ENCODE measurements around the gene SLFN13. TPM values are rescaled to one million over a fixed set of nuclear protein-coding genes. Genes with fewer than 3 reads are reported as not detected.

The SLFN13 gene
- total and polyA plus RNA-seq, 4 donors, result 0.53 to 14.2 (median 2.2) TPM

DNA sequence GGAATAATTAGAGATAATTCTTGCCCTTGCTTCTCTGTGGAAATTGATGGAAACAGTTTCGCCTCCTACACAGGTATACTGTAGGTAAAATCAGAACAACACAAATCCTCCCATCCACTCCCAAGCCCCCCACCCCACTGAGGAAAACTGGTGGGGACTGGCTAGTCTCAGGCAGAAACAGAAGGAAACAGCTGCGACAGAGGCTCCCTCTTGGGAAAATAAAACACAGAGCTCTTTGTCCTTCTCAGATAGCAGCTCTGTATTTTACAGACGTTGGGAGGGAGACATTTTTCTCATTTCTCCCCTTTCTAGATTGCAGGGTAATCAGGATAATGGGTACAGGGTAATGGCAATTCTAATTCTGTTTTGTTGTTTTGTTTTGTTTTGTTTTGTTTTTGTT is 1.1 kb downstream of the SLFN13 start:
- no peak for TF ChIP-seq FOXA1 (IDR thresholded peaks at IDR 0.05)
- TF ChIP-seq RAD21 (IDR thresholded peaks at IDR 0.05), result no peak
- no peak for TF ChIP-seq RXRA (IDR thresholded peaks at IDR 0.05)
- TF ChIP-seq, protein P1, sequence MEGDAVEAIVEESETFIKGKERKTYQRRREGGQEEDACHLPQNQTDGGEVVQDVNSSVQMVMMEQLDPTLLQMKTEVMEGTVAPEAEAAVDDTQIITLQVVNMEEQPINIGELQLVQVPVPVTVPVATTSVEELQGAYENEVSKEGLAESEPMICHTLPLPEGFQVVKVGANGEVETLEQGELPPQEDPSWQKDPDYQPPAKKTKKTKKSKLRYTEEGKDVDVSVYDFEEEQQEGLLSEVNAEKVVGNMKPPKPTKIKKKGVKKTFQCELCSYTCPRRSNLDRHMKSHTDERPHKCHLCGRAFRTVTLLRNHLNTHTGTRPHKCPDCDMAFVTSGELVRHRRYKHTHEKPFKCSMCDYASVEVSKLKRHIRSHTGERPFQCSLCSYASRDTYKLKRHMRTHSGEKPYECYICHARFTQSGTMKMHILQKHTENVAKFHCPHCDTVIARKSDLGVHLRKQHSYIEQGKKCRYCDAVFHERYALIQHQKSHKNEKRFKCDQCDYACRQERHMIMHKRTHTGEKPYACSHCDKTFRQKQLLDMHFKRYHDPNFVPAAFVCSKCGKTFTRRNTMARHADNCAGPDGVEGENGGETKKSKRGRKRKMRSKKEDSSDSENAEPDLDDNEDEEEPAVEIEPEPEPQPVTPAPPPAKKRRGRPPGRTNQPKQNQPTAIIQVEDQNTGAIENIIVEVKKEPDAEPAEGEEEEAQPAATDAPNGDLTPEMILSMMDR (IDR thresholded peaks at IDR 0.05; ENCODE audit: low read depth, low read length, missing input control), result no peak
- TF ChIP-seq NR2F2 (IDR thresholded peaks at IDR 0.05), result no peak
- no peak for TF ChIP-seq SP1 (IDR thresholded peaks at IDR 0.05)
- TF ChIP-seq GABPA (IDR thresholded peaks at IDR 0.05 in 1 of 2, conservative IDR thresholded peaks at IDR 0.05 in 1 of 2), result no peak
- TF ChIP-seq, protein P2, sequence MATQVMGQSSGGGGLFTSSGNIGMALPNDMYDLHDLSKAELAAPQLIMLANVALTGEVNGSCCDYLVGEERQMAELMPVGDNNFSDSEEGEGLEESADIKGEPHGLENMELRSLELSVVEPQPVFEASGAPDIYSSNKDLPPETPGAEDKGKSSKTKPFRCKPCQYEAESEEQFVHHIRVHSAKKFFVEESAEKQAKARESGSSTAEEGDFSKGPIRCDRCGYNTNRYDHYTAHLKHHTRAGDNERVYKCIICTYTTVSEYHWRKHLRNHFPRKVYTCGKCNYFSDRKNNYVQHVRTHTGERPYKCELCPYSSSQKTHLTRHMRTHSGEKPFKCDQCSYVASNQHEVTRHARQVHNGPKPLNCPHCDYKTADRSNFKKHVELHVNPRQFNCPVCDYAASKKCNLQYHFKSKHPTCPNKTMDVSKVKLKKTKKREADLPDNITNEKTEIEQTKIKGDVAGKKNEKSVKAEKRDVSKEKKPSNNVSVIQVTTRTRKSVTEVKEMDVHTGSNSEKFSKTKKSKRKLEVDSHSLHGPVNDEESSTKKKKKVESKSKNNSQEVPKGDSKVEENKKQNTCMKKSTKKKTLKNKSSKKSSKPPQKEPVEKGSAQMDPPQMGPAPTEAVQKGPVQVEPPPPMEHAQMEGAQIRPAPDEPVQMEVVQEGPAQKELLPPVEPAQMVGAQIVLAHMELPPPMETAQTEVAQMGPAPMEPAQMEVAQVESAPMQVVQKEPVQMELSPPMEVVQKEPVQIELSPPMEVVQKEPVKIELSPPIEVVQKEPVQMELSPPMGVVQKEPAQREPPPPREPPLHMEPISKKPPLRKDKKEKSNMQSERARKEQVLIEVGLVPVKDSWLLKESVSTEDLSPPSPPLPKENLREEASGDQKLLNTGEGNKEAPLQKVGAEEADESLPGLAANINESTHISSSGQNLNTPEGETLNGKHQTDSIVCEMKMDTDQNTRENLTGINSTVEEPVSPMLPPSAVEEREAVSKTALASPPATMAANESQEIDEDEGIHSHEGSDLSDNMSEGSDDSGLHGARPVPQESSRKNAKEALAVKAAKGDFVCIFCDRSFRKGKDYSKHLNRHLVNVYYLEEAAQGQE (IDR thresholded peaks at IDR 0.05), result no peak
- no peak for TF ChIP-seq JUND (IDR thresholded peaks at IDR 0.05)
- TF ChIP-seq EGR1 (IDR thresholded peaks at IDR 0.05; ENCODE audit: low read depth in 2 of 2), result no peak
- H3K9ac ChIP-seq (ENCODE audit: low read depth in 1 of 2, low read length in 2 of 2), result no peak overlapping the region
- H3K27ac ChIP-seq (ENCODE audit: low read depth in 1 of 2, low read length in 2 of 2), result no peak overlapping the region
- WGBS, result 48% methylated on average over 3 of the region's 3 CpGs
- H3K27me3 ChIP-seq (ENCODE audit: control insufficient read depth in 4 of 4, insufficient read depth in 4 of 4, low read length in 3 of 4), result peaks cover 0 to 23% (median 0%) of the 10 kb centered on the region in 4 donors
- no peak overlapping the region for H3K4me3 ChIP-seq (ENCODE audit: low read depth in 1 of 3, low read length in 3 of 3)
- no peaks in the 10 kb centered on the region for H3K9me3 ChIP-seq (ENCODE audit: control insufficient read depth in 4 of 4, low read length in 3 of 4)
- DNase-seq (ENCODE audit: low spot score), result no peak
- H3K4me1 ChIP-seq (ENCODE audit: control insufficient read depth in 4 of 4, insufficient read depth in 4 of 4, low read length in 3 of 4), result peaks cover 0 to 7% (median 5%) of the 10 kb centered on the region in 4 donors
- peaks cover 0 to 2% (median 0%) of the 10 kb centered on the region in 4 donors for H3K36me3 ChIP-seq (ENCODE audit: control insufficient read depth in 4 of 4, insufficient read depth in 3 of 4, low read depth in 1 of 4, low read length in 3 of 4)

DNA sequence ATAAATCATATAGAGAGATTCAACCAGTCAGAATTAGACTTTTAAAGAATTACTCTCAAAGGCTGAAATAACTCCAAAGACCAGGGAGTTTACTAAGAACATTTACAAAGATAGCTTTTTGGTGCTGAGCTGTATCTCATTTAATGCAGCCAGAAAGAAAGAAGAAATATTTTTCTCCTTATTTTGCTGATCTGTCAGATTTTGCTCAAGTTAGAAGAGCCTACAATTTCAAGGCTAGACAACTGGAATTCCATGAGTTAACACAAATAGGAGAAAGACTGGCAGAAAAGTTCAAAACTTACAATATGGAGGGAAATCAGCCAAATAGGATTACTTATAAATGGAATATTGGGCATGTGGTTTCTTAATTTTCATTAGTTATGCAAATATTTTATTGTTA is 10.1 kb downstream of the SLFN13 start:
- Histone ChIP-seq H3K9ac (ENCODE audit: low read depth in 1 of 2, low read length in 2 of 2) (no peak overlapping the region), H3K4me3 (ENCODE audit: low read depth in 1 of 3, low read length in 3 of 3) (no peak overlapping the region), H3K4me1 (ENCODE audit: control insufficient read depth in 4 of 4, insufficient read depth in 4 of 4, low read length in 3 of 4) (peaks cover 0 to under 1% (median 0%) of the 10 kb centered on the region in 4 donors), H3K27ac (ENCODE audit: low read depth in 1 of 2, low read length in 2 of 2) (no peak overlapping the region), H3K27me3 (ENCODE audit: control insufficient read depth in 4 of 4, insufficient read depth in 4 of 4, low read length in 3 of 4) (no peaks in the 10 kb centered on the region), H3K9me3 (ENCODE audit: control insufficient read depth in 4 of 4, low read length in 3 of 4) (no peaks in the 10 kb centered on the region), H3K36me3 (ENCODE audit: control insufficient read depth in 4 of 4, insufficient read depth in 3 of 4, low read depth in 1 of 4, low read length in 3 of 4) (no peaks in the 10 kb centered on the region)
- TF ChIP-seq YY1 (IDR thresholded peaks at IDR 0.05), result no peak
- TF ChIP-seq FOXA2 (IDR thresholded peaks at IDR 0.05), result no peak
- no peak for DNase-seq (ENCODE audit: low spot score)

DNA sequence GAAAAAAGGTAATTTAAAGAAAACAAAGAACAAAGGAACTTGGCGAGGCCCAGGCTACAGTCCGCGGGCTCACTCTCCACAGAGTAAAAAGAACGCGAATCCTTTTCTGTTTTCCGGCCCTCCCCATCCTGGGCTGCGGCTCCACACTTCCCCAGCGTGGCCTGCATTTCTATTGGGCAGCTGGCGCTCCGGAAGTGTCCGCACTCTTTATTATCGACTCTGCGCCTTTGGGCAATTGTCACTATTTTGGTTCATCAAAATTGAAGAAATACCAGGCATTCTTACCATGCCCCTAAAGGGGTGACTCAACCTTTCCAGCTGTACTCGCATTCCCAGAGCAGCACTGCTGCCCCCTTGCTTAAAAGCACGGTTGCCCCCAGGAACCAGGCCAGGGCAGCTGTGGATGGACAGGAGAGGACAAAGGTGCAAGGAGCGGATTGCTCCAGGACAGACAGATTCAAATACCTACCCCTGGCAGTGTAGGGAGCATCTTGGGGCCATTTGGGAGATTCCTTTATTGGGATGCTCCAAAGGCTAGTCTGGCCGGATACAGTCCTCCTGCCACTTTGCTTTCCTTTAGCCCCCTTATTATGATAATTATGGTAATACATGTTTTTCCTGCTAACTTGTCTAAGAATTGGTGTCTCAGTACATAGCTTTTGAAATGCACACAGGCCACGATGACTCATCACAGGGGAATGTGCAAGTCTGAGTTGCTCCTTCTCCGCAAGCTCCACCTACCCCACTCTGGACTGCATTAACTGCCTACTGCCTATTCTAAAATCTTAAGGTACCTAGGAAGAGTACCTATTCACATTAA is 15.3 kb downstream of the SLFN13 start:
- Histone ChIP-seq H3K27me3 (ENCODE audit: control insufficient read depth in 4 of 4, insufficient read depth in 4 of 4, low read length in 3 of 4) (no peaks in the 10 kb centered on the region), H3K4me1 (ENCODE audit: control insufficient read depth in 4 of 4, insufficient read depth in 4 of 4, low read length in 3 of 4) (peaks cover 0 to 15% (median 6%) of the 10 kb centered on the region in 4 donors), H3K9me3 (ENCODE audit: control insufficient read depth in 4 of 4, low read length in 3 of 4) (no peaks in the 10 kb centered on the region)
- TF ChIP-seq, protein P3, sequence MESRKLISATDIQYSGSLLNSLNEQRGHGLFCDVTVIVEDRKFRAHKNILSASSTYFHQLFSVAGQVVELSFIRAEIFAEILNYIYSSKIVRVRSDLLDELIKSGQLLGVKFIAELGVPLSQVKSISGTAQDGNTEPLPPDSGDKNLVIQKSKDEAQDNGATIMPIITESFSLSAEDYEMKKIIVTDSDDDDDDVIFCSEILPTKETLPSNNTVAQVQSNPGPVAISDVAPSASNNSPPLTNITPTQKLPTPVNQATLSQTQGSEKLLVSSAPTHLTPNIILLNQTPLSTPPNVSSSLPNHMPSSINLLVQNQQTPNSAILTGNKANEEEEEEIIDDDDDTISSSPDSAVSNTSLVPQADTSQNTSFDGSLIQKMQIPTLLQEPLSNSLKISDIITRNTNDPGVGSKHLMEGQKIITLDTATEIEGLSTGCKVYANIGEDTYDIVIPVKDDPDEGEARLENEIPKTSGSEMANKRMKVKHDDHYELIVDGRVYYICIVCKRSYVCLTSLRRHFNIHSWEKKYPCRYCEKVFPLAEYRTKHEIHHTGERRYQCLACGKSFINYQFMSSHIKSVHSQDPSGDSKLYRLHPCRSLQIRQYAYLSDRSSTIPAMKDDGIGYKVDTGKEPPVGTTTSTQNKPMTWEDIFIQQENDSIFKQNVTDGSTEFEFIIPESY (IDR thresholded peaks at IDR 0.05), result no peak
- no peak for TF ChIP-seq FOXA1 (IDR thresholded peaks at IDR 0.05)
- TF ChIP-seq, protein P2 (IDR thresholded peaks at IDR 0.05), result no peak

More for the DNA sequence above, 15.3 kb downstream of the SLFN13 start:
- 16% methylated on average over 19 of the region's 19 CpGs for WGBS
- Histone ChIP-seq H3K27ac (ENCODE audit: low read depth in 1 of 2, low read length in 2 of 2) (peak overlapping the region; percentile 73 to 85), H3K36me3 (ENCODE audit: control insufficient read depth in 4 of 4, insufficient read depth in 3 of 4, low read depth in 1 of 4, low read length in 3 of 4) (no peaks in the 10 kb centered on the region), H3K4me3 (ENCODE audit: low read depth in 1 of 3, low read length in 3 of 3) (peak overlapping the region; percentile 51 to 70 (median 61)), H3K9ac (ENCODE audit: low read depth in 1 of 2, low read length in 2 of 2) (no peak overlapping the region)
- DNase-seq (ENCODE audit: low spot score), result no peak

Data from liver (tissue), 9 donors.